Activated CD4-positive, alpha-beta T cell treated with anti-CD3 and anti-CD28 coated beads, Interleukin-2, amount 50 U/mL, for 48 hours (primary cell): ENCODE data around the gene TRAP1.
A peak's percentile ranks its signal among the peaks of the same experiment; 100 is the strongest.
"Not testable (repeated sequence)": the region's sequence is repeated elsewhere in the genome, so short reads cannot be mapped to it uniquely, and the experiment has no call there.

Source experiments
- DNase-seq, 2 experiments: peaks; one replicate each; pipeline ENCODE4 v3.0.0-alpha.2; 2020

TRAP1 gene

GRCh38 chr16:3735541-3735940, 18.2 kb upstream of the TRAP1 start:
- DNase-seq = no peak

GRCh38 chr16:3734758-3735221, 17.5 kb upstream of the TRAP1 start:
- no peak for DNase-seq

- no peak for DNase-seq
Observed at GRCh38 chr16:3734084-3734757, 16.9 kb upstream of the TRAP1 start.

GRCh38 chr16:3732171-3732570, 14.8 kb upstream of the TRAP1 start:
- DNase-seq = no peak

- no peak for DNase-seq
Observed at GRCh38 chr16:3731126-3731935, 14.0 kb upstream of the TRAP1 start.

- DNase-seq = no peak
Observed at GRCh38 chr16:3730161-3731125, 13.1 kb upstream of the TRAP1 start.

GRCh38 chr16:3729161-3730112, 12.1 kb upstream of the TRAP1 start:
- DNase-seq = no peak

GRCh38 chr16:3728424-3729160, 11.3 kb upstream of the TRAP1 start:
- DNase-seq = no peak

- no peak for DNase-seq
Observed at GRCh38 chr16:3727806-3728381, 10.6 kb upstream of the TRAP1 start.

GRCh38 chr16:3726021-3726687, 8.8 kb upstream of the TRAP1 start:
- no peak for DNase-seq

GRCh38 chr16:3725276-3725675, 8.0 kb upstream of the TRAP1 start:
- DNase-seq = no peak

GRCh38 chr16:3722508-3722907, 5.2 kb upstream of the TRAP1 start:
- no peak for DNase-seq

GRCh38 chr16:3720418-3720817, 3.1 kb upstream of the TRAP1 start:
- no peak for DNase-seq

- no peak for DNase-seq
Observed at GRCh38 chr16:3718628-3719027, 1.3 kb upstream of the TRAP1 start.

GRCh38 chr16:3718019-3718391, 681 bp upstream of the TRAP1 start:
- no peak for DNase-seq

- peak; percentile 51 to 58 for DNase-seq
Observed at GRCh38 chr16:3716831-3717234, 491 bp downstream of the TRAP1 start.

- no peak for DNase-seq
Observed at GRCh38 chr16:3715430-3715829, 1.9 kb downstream of the TRAP1 start.

GRCh38 chr16:3714378-3714777, 2.9 kb downstream of the TRAP1 start:
- DNase-seq = not testable (repeated sequence)

GRCh38 chr16:3713587-3714242, 3.6 kb downstream of the TRAP1 start:
- DNase-seq = no peak
